A549 treated with AZD2906 at 1 μM for 4 hours (cell line): ENCODE measurements around the gene NTRK3. TPM values are rescaled to one million over a fixed set of nuclear protein-coding genes. Genes with fewer than 3 reads are reported as not detected.

Experiments
- total RNA-seq: library from RNA; stranded (reverse); fragments of 200-300 nt; extraction: Qiagen RNA extraction; gene quantifications from 5 replicates; pipeline ENCODE4 v1.2.3, GENCODE V29; 2022

NTRK3 gene
- total RNA-seq = 18.4 to 24.5 TPM (median 20.3 TPM) in 5 replicates

GRCh38 chr15:88256279-88257230 lies at the start of gene NTRK3:
NTRK3 (minus strand) TSS chr15:88256739; CDS start chr15:88256153, 586 bp downstream.

Other genes with a start within 250 kb of the NTRK3 start
- 51.4 to 62.4 TPM (median 58.0 TPM) in 5 replicates for gene MRPL46, start 210.6 kb upstream of the NTRK3 start, total RNA-seq
- 90.1 to 122 TPM (median 109 TPM) in 5 replicates for gene MRPS11, start 211.0 kb upstream of the NTRK3 start, total RNA-seq